GDM1 (cell line): ENCODE data around the gene CEP89.
A peak's percentile ranks its signal among the peaks of the same experiment; 100 is the strongest.
"Not testable (repeated sequence)": the region's sequence is repeated elsewhere in the genome, so short reads cannot be mapped to it uniquely, and the experiment has no call there.

Experiments
- DNase-seq: peaks from one replicate; lab custom pipeline; 2025; lab: John Stamatoyannopoulos, UW

CEP89 gene

GRCh38 chr19:32971715-32972540, at the start of gene CEP89, which contains the start of gene FAAP24:
TSS of gene CEP89 (minus strand) at chr19:32971958. CDS start at chr19:32971874, 84 bp downstream.
TSS of gene FAAP24 (plus strand) at chr19:32972242. CDS start at chr19:32973197, 955 bp downstream.
- DNase-seq: peak; percentile 98

- DNase-seq: not testable (repeated sequence)
These were observed 39.1 kb upstream of the CEP89 start for GRCh38 chr19:33010891-33011290.

- no peak for DNase-seq
These were observed 37.0 kb upstream of the CEP89 start for GRCh38 chr19:33008738-33009137.

- no peak for DNase-seq
These were observed 33.7 kb upstream of the CEP89 start for GRCh38 chr19:33005440-33005839.

DNA sequence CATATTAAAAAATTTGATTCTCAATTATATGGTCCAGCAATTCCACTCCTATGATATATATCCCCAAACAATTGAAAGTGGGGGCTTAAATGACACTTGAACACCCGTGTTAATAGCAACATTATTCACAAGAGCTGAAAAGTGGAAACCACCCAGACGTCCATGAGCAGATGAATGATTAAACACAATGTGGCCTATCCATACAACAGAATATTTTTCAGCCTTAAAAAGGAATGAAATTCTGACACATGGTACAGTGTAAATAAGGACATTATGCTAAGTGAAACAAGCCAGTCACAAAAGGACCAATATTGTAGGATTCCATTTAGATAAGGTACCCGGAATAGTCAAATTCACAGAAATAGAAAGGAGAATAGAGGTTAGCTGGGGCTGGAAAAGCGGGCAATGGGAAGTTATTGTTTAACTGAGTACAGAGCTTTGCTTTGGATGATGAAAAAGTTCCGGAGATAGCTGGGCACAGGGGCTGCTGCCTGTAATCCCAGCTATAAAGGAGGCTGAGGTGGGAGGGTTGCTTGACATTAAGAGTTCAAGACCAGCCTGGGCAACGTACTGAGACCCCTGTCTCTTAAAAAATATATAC, 31.8 kb upstream of the CEP89 start:
- not testable (repeated sequence) for DNase-seq

GRCh38 chr19:33002126-33002865, 30.5 kb upstream of the CEP89 start:
- DNase-seq: not testable (repeated sequence)

DNA sequence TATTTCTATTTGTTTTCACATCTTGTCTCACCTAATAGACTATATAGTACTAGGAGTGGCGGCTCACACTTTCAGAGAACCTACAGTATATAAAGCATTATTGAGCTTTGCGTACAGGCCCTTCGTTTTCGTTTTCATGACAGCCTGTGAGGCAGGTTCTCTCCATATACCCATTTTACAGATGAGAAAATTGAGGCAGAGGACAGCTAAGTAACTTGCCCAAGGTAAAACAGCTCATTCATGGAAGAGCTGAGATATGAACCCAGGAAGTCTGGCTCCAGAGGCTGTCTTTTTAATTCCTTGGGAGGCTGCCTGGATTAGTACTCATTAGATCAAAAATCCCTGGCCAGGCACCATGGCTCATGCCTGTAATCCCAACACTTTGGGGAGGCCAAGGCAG, 29.2 kb upstream of the CEP89 start:
- no peak for DNase-seq

DNA sequence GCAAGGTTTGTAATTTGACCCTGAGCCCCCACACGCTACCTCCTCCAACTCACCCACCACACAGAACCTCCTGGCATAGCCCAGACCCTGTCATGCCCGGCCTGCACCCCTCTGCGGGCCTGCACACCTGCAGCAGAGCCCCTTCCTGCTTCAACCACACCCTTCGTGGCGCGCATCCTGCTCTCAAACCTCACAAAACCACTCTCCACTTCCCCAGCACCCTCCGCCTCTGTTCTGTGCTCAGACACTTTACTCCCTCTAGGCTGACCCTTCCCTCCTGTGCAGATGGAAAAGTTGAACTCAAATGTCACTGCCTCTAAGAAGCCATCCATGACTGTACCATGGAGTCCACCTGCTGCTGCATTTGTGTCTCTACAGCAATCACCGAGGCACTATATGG, 28.8 kb upstream of the CEP89 start:
- no peak for DNase-seq

- no peak for DNase-seq
These were observed 27.0 kb upstream of the CEP89 start for GRCh38 chr19:32998722-32999121.

DNA sequence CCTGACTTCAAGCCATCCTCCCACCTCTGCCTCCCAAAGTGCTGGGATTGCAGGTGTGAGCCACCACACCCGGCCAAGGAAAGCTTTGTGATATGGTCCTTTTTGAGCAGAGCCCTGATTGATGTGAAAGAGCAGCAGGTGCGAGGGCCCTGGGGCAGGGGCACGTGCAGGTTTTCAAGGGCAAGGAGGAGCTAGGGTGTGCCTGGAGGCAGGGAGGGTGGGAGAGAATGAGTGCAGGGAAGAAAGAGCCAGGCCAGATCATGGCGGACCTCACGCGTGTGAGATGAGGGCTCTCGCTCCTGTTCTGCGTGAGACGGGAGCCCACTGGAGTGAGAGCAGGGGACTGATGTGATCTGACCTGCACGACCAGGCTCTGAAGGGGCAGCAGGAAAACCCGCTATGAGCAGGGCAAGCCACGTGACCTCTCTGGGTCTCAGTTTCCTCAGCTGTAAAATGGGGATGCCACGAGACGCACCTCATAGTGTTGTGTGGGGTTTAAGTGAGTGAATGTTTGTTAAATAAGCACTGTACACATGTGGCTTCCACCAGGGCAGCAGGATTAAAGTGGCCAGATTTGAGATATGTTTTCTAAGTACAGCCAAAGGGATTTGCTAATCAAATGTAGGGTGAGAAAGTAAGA, 26.1 kb upstream of the CEP89 start:
- no peak for DNase-seq

GRCh38 chr19:32997061-32997464, 25.3 kb upstream of the CEP89 start:
- DNase-seq: not testable (repeated sequence)

DNA sequence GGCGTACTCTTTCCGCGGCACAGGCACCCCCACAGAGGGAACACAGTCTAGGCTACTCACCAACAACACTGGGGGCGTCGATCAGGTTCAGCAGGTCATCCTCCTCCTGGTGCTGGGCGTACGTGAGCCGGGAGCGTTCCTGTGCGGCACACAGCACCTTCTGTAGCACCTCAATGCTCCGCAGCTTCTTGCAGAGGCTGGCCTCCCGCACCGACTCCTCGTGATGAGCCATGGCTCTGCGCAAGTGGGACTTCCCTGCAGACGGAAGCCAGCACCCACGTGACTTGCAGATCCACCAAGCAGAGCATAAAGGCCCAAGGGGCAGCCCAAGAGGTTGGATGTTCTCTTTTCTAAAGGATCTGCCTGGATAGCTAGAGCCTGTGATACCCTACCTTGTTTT, 24.2 kb upstream of the CEP89 start:
- DNase-seq: not testable (repeated sequence)

- DNase-seq: no peak
These were observed 17.0 kb upstream of the CEP89 start for GRCh38 chr19:32988724-32989123.

GRCh38 chr19:32988254-32988653, 16.5 kb upstream of the CEP89 start:
- DNase-seq: not testable (repeated sequence)

GRCh38 chr19:32982488-32982887, 10.7 kb upstream of the CEP89 start:
- not testable (repeated sequence) for DNase-seq

- DNase-seq: not testable (repeated sequence)
These were observed 8.0 kb upstream of the CEP89 start for GRCh38 chr19:32979807-32980206.

DNA sequence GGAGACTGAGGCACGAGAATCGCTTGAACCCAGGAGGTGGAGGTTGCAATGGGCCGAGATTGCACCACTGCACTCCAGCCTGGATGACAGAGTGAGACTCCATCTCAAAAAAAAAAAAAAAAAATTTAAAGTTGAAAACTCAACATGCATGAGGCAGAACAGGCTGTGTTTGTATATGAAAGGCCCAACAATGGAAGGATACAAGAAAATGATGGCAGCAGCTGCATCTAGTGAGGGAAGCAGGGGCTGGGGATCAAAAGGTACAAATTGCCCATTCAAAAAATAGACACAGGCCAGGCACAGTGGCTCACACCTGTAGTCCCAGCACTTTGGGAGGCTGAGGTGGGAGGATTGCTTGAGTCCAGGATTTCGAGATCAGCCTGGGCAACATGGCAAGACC, 6.1 kb upstream of the CEP89 start:
- DNase-seq: not testable (repeated sequence)

DNA sequence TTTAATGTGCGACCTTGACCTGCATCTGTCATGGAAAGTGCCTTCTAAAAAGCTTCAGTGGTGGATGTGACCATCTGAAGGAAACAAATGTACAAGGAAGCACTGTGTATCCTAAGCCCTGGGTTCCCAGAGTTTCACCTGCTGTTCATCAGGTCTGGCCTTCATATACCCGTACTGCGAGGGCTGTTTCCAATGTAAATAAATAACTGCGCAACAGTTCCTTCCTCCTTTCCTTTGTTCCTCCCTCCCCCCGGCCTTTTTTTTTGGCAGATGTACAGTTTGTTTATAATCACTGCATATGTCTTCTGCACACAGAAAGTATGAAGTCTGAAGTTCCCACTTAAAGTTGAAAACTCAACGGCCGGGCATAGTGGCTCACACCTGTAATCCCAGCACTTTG, 5.5 kb upstream of the CEP89 start:
- no peak for DNase-seq

- DNase-seq: peak; percentile 7
These were observed 4.6 kb upstream of the CEP89 start for GRCh38 chr19:32976223-32976805.

DNA sequence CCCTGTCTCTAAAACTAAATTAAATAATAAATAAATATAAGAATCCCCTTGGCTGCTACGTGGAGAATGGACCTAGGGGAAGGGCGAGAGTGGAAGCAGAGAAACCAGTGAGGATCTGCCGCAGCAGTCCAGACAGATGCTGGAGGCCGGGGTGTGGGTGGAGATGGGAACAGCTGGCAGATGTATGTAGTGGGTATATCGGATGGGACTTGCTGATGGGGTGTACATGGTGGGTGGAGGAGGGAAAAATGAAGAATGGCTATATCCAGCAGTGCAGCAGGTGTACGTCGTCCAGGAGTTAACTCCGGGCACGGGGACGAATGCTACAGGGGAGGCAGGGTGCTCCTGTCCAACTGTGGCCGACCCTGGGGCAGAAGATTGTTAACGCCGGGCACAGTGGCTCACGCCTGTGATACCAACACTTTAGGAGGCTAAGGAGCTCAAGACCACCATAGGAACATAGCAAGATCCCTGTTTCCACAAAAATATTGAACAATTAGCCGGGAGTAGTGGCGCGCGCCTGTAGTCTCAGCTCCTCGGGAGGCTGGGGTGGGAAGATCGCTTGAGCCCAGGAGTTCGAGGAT, 654 bp downstream of the CEP89 start:
- no peak for DNase-seq

GRCh38 chr19:32969549-32969948, 2.2 kb downstream of the CEP89 start:
- DNase-seq: no peak
